Measurements from ENCODE around the gene OTULINL.

OTULINL gene

DNA sequence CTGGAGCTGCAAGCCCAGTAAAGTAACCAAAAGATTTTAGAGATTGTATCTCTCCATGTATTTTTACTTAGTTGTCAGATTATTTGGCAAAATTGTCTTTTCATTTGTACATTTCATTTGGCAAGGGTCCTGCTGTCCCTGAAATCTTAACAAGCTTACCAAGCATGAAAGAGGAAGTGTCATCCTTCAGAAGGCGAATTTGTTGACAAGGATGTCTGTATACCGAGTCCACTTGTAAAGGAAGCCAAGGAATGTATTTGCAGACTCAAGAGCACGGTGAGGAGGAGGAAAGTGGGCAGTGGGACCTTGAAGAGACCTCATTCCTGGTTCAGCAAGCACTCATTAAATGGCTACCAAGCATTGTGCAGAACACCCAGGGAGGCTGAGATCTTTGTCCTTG is 7.5 kb upstream of the OTULINL start:
- CTCF ChIA-PET = interaction anchor here (1.0 kb wide), 1 partner anchor 25 kb away, joined by 3 read pairs; no protein-coding TSS in a partner anchor
- no peak for DNase-seq (ENCODE audit: extremely low spot score)
- TF ChIP-seq, protein P1, sequence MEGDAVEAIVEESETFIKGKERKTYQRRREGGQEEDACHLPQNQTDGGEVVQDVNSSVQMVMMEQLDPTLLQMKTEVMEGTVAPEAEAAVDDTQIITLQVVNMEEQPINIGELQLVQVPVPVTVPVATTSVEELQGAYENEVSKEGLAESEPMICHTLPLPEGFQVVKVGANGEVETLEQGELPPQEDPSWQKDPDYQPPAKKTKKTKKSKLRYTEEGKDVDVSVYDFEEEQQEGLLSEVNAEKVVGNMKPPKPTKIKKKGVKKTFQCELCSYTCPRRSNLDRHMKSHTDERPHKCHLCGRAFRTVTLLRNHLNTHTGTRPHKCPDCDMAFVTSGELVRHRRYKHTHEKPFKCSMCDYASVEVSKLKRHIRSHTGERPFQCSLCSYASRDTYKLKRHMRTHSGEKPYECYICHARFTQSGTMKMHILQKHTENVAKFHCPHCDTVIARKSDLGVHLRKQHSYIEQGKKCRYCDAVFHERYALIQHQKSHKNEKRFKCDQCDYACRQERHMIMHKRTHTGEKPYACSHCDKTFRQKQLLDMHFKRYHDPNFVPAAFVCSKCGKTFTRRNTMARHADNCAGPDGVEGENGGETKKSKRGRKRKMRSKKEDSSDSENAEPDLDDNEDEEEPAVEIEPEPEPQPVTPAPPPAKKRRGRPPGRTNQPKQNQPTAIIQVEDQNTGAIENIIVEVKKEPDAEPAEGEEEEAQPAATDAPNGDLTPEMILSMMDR (IDR thresholded peaks at IDR 0.05; ENCODE audit: control extremely low read depth, extremely low read depth, low read depth, missing control alignments) = no peak
- POLR2A ChIA-PET = interaction anchor here (0.6 kb wide), 1 partner anchor 12 kb away, joined by 3 read pairs; no protein-coding TSS in a partner anchor

DNA sequence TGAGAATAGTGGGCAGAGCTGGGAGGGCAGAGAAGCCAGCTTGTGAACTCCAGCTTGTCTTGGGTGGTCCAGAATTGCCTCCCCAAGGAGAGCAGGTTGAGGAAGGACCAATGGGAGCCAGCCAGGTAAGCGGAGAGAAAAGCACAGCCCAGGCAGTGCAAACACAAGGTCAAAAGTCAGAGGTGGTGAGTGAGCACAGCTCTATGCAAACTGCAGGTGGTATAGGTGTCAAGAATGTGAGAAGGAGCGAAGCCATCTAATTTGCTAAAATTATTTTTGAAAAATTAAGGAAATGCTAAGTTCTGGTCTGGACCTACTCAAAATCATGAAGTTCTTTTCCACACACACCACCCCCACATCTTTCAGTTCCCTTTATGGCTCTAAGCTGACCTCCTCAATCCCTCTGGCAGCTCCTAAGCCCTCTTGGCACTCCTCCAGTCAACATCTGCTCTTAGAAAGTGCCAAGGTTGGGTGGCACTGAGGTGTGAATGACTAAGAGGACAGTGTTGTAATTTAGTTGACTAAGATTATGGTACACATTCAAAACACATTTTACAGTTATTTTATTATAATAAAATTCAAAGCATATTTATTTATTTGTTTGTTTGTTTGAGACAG is 6.6 kb upstream of the OTULINL start:
- DNase-seq (ENCODE audit: extremely low spot score) = no peak
- TF ChIP-seq, protein P1 (IDR thresholded peaks at IDR 0.05; ENCODE audit: control extremely low read depth, extremely low read depth, low read depth, missing control alignments) = no peak
- CTCF ChIA-PET = interaction anchor here (1.0 kb wide), 1 partner anchor 26 kb away, joined by 3 read pairs; no protein-coding TSS in a partner anchor
- POLR2A ChIA-PET = interaction anchor here (0.6 kb wide), 1 partner anchor 11 kb away, joined by 3 read pairs; no protein-coding TSS in a partner anchor

DNA sequence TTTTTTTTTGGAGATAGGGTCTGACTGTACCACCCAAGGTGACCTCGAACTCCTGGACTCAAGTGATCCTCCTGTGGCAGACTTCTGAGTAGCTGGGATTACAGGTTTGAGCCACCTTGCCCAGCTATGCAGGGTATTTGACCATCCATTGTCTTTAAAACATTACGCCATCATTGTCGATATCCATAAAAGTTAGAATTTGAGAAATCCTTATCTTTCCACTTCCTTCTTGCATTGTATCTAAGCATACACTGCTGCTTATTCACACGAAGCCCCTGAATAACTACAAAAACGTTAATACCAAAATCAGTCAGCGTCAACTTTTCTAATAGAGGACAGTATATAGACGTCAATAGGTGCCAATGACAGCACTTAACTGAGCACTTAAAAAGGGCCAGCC is 5.4 kb upstream of the OTULINL start:
- ChIA-PET POLR2A (no interaction called here), CTCF (interaction anchor here (1.3 to 1.8 kb wide), 2 partner anchors 11 to 15 kb away, joined by 3 to 7 read pairs; no protein-coding TSS in a partner anchor)
- no peak for DNase-seq (ENCODE audit: extremely low spot score)
- TF ChIP-seq, protein P1 (IDR thresholded peaks at IDR 0.05; ENCODE audit: control extremely low read depth, extremely low read depth, low read depth, missing control alignments) = no peak

DNA sequence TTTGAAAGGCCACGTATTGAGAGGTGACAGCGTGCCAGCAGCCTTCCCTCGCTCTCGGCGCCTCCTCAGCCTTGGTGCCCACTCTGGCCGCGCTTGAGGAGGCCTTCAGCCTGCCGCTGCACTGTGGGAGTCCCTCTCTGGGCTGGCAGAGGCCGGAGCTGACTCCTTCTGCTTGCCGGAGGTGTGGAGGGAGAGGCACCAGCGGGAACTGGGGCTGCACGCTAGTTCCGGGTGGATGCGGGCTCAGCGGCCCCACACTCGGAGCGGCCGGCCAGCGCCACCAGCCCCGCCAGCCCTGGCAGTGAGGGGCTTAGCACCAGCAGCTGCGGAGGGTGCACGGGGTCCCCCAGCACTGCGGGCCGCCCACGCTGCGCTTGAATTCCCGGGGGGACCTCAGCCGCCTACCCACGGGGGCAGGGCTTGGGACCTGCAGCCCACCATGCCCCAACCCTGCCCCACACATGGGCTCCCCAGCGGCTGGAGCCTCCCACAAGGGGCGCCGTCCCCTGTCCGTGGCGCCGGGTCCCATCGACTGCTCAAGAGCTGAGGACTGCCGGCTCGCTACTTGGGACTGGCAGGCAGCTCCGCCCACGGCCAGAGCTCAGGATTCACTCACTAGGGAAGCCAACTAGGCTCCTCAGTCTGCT is 4.4 kb upstream of the OTULINL start:
- POLR2A ChIA-PET = no interaction called here

DNA sequence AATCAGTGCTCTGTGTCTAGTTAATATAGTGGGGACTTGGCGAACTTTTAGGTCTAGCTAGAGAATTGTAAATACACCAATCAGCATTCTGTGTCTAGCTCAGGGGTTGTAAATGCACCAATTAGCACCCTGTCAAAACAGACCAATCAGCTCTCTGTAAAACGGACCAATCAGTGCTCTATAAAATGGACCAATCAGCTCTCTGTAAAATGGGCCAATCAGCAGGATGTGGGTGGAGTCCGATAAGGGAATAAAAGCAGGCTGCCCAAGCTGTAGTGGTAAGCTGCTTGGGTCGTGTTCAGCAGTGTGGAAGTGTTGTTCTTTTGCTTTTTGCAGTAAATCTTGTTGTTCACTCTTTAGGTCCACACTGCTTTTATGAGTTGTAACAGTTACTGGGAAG is 3.6 kb upstream of the OTULINL start:
- POLR2A ChIA-PET = no interaction called here
- TF ChIP-seq, protein P1 (IDR thresholded peaks at IDR 0.05; ENCODE audit: control extremely low read depth, extremely low read depth, low read depth, missing control alignments) = no peak
- DNase-seq (ENCODE audit: extremely low spot score) = no peak
- CTCF ChIA-PET = interaction anchor here (0.9 to 1.8 kb wide), 3 partner anchors 9 to 71 kb away, joined by 3 to 7 read pairs (median 3); no protein-coding TSS in a partner anchor

More for the DNA sequence above, 4.4 kb upstream of the OTULINL start:
- DNase-seq (ENCODE audit: extremely low spot score) = no peak
- CTCF ChIA-PET = interaction anchor here (0.9 to 1.8 kb wide), 3 partner anchors 10 to 14 kb away, joined by 3 to 7 read pairs (median 3); no protein-coding TSS in a partner anchor
- TF ChIP-seq, protein P1 (IDR thresholded peaks at IDR 0.05; ENCODE audit: control extremely low read depth, extremely low read depth, low read depth, missing control alignments) = no peak

DNA sequence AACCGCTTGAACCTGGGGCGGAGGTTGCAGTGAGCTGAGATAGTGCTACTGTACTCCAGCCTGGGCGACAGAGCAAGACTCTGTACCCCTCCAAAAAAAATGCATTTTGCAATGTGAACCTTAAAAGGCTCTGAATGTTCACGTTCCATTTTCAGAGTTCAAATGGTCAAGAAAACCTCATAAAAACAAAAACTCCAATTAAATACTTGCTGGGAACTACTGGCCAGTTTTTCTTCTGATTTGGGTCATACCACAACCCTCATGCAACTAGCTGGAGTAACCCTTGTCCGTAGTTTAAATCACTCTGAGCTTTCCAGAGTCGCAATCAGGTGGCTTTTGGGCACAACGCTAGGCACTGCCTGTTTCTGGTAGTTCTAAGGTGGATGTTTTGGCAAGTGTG is 2.3 kb upstream of the OTULINL start:
- TF ChIP-seq, protein P1 (IDR thresholded peaks at IDR 0.05; ENCODE audit: control extremely low read depth, extremely low read depth, low read depth, missing control alignments) = no peak
- ChIA-PET POLR2A (no interaction called here), CTCF (interaction anchor here (0.9 to 1.9 kb wide), 4 partner anchors 8 to 69 kb away, joined by 3 to 4 read pairs (median 4); no protein-coding TSS in a partner anchor)
- no peak for DNase-seq (ENCODE audit: extremely low spot score)
